HepG2 (cell line): ENCODE results near the gene TBC1D32. TPM values are rescaled to one million over a fixed set of nuclear protein-coding genes. Genes with fewer than 3 reads are reported as not detected.

ENCODE experiments used
- CENPX ChIP-seq: sonication (generic); formaldehyde crosslinking; IDR thresholded peaks from 2 replicates; pipeline ENCODE4 v1.9.0; 2021; ENCODE audit warnings: mild to moderate bottlenecking, missing genetic modification reagents, moderate library complexity
- FOXC1 ChIP-seq: sonication (generic); formaldehyde crosslinking; IDR thresholded peaks from 2 replicates; pipeline ENCODE4 v1.8.0; 2022; ENCODE audit warnings: mild to moderate bottlenecking, missing genetic modification reagents, borderline replicate concordance
- FOXK1 ChIP-seq: sonication (generic); formaldehyde crosslinking; IDR thresholded peaks from 2 replicates; pipeline ENCODE4 v1.4.0; 2020; ENCODE audit warnings: low read depth, missing genetic modification reagents, borderline replicate concordance
- FOXP1 ChIP-seq, 2 experiments: fragments of 450-650 bp in 1 of 2; IDR thresholded peaks; 2 replicates each; pipeline ENCODE4 v1.6.1; 2017 to 2018; ENCODE audit warnings: antibody characterized with exemption in 1 of 2
- MAZ ChIP-seq, 2 experiments: sonication (generic) in 1 of 2; formaldehyde crosslinking in 1 of 2; IDR thresholded peaks; 2 replicates each; pipeline versions ENCODE4 v1.5.0 to v1.6.1; 2012 to 2020; ENCODE audit warnings: low read depth in 2 of 2, mild to moderate bottlenecking in 2 of 2, borderline replicate concordance in 1 of 2, improper control_type of control experiment in 1 of 2, low read length in 1 of 2, missing genetic modification reagents in 1 of 2, moderate library complexity in 1 of 2
- MED1 ChIP-seq: sonication (generic); formaldehyde crosslinking; IDR thresholded peaks from 2 replicates; pipeline ENCODE4 v1.4.0; 2020; ENCODE audit warnings: missing genetic modification reagents
- PRPF4 ChIP-seq: fragments of 200-400 bp; formaldehyde crosslinking; IDR thresholded peaks from 2 replicates; pipeline ENCODE4 v1.6.1; 2016; ENCODE audit warnings: low read length, low read depth; ENCODE audit not compliant: poor library complexity, severe bottlenecking
- REXO4 ChIP-seq: sonication (generic); formaldehyde crosslinking; IDR thresholded peaks from 2 replicates; pipeline ENCODE4 v1.8.0; 2022; ENCODE audit warnings: missing genetic modification reagents, mild to moderate bottlenecking, borderline replicate concordance
- SIN3A ChIP-seq: IDR thresholded peaks from 2 replicates; pipeline ENCODE4 v1.6.1; 2011; ENCODE audit warnings: low read depth, mild to moderate bottlenecking, control low read depth, low read length, borderline replicate concordance
- ZNF10 ChIP-seq: sonication (generic); formaldehyde crosslinking; IDR thresholded peaks from 2 replicates; pipeline ENCODE4 v1.4.0; 2020; ENCODE audit warnings: mild to moderate bottlenecking, low read depth, missing genetic modification reagents, borderline replicate concordance
- ZNF326 ChIP-seq: sonication (generic); formaldehyde crosslinking; IDR thresholded peaks from 2 replicates; pipeline ENCODE4 v1.4.0; 2020; ENCODE audit warnings: missing genetic modification reagents, borderline replicate concordance
- ZNF724P ChIP-seq: sonication (generic); formaldehyde crosslinking; IDR thresholded peaks from 2 replicates; pipeline ENCODE4 v1.8.0; 2022; ENCODE audit warnings: missing genetic modification reagents, borderline replicate concordance
- ZSCAN20 ChIP-seq: sonication (generic); formaldehyde crosslinking; IDR thresholded peaks from 2 replicates; pipeline ENCODE4 v1.4.0; 2020; ENCODE audit warnings: missing genetic modification reagents, mild to moderate bottlenecking, borderline replicate concordance
- polyA plus RNA-seq, 8 experiments: library from polyadenylated mRNA; depleted of rRNA in 3 of 8; stranded (reverse) in 7 of 8; unstranded in 1 of 8; fragments of >200 nt; fragmentation: Illumina TruSeq in 4 of 8; extraction: Trizol in 4 of 8; gene quantifications; 2 replicates each; pipeline versions ENCODE4 v1.2.1 to v1.2.3, GENCODE V29; 2011 to 2016; ENCODE audit warnings: low read depth in 4 of 8, missing spikeins in 1 of 8, mixed read lengths in 1 of 8; ENCODE audit not compliant: insufficient read depth in 1 of 8
- total RNA-seq, 5 experiments: library from RNA; depleted of rRNA; stranded (reverse); fragments of >200 nt; fragmentation: Illumina TruSeq; extraction: Trizol; gene quantifications; 2 replicates each; pipeline ENCODE4 v1.2.3, GENCODE V29; 2016; ENCODE audit warnings: low read depth in 1 of 5
- TF ChIP-seq, protein P1 (sequence below): sonication (generic); formaldehyde crosslinking; conservative IDR thresholded peaks from 2 replicates; pipeline ENCODE4 v1.8.0; 2022; ENCODE audit warnings: mild to moderate bottlenecking, moderate library complexity, missing genetic modification reagents
- TF ChIP-seq, protein P2 (sequence below): sonication (generic); formaldehyde crosslinking; IDR thresholded peaks from 2 replicates; pipeline ENCODE4 v1.4.0; 2020; ENCODE audit warnings: mild to moderate bottlenecking, missing genetic modification reagents
- TF ChIP-seq, protein P3 (sequence below): sonication (generic); formaldehyde crosslinking; IDR thresholded peaks from 2 replicates; pipeline ENCODE4 v1.4.0; 2020; ENCODE audit warnings: mild to moderate bottlenecking, missing genetic modification reagents, borderline replicate concordance
- TF ChIP-seq, protein P4 (sequence below): sonication (generic); formaldehyde crosslinking; conservative IDR thresholded peaks from 2 replicates; pipeline ENCODE4 v1.8.0; 2022; ENCODE audit warnings: missing genetic modification reagents

Gene TBC1D32
- total and polyA plus RNA-seq, 2 of the 13 experiments (the other 11 are each of a cell fraction or from before 2014, with no cell fraction given), result 2.0 to 4.8 TPM

DNA sequence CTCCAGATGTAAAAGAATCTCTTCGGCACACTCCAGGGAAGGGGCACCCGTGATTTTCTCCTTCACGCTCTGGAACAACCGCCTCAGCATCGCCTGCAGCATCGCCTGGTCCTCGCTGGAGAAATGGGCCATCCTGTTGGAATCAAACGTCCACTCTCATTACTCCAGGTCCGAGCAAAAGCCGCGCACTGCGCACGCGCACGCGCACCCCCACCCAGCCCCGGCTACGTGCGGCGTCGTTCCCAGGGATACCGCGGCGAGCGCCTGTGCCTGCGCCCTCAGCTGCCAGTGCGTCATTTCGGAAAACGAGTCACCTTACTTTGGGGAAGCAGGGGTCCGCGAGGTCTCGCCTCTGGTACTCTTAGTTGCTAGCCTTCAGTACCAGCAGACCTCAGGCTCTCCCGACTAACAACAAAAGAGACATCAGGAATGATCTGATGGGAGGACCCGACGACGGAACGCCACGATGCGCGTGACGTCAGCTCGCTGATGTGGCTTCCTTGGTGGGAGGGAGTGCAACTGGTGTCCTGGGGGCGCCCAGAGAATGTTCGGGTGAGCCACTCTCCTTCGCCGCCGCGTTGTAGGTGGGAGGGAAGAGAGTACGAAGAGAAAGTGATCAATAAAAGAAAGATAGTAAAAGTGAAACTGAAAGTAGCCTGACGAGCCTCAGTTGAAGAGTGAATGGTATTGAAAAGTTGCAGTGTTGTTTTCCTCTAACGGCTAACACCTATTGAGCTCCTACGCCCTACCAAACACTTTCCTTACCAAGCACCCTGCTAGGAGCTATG, at the start of gene TBC1D32 (continued):
- no peak for TF ChIP-seq ZNF724P (CRISPR knock-in tag)
- TF ChIP-seq MAZ (IDR thresholded peaks at IDR 0.05; ENCODE audit: borderline replicate concordance, low read depth, low read length), result peak; percentile 59; the same call in 1 of the 2 replicates
- peak; percentile 82 for TF ChIP-seq MAZ (CRISPR knock-in tag; IDR thresholded peaks at IDR 0.05; ENCODE audit: low read depth)
- TF ChIP-seq SIN3A, result no peak
- TF ChIP-seq FOXK1, result peak; percentile 41; the same call in 1 of the 2 replicates
- TF ChIP-seq MED1 (CRISPR knock-in tag), result peak; percentile 48; the same call in 1 of the 2 replicates
- TF ChIP-seq, protein P1, sequence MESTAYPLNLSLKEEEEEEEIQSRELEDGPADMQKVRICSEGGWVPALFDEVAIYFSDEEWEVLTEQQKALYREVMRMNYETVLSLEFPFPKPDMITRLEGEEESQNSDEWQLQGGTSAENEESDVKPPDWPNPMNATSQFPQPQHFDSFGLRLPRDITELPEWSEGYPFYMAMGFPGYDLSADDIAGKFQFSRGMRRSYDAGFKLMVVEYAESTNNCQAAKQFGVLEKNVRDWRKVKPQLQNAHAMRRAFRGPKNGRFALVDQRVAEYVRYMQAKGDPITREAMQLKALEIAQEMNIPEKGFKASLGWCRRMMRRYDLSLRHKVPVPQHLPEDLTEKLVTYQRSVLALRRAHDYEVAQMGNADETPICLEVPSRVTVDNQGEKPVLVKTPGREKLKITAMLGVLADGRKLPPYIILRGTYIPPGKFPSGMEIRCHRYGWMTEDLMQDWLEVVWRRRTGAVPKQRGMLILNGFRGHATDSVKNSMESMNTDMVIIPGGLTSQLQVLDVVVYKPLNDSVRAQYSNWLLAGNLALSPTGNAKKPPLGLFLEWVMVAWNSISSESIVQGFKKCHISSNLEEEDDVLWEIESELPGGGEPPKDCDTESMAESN (CRISPR knock-in tag), result peak; percentile 88
- TF ChIP-seq ZSCAN20 (CRISPR knock-in tag), result no peak
- no peak for TF ChIP-seq ZNF326 (CRISPR knock-in tag)
- TF ChIP-seq, protein P2, sequence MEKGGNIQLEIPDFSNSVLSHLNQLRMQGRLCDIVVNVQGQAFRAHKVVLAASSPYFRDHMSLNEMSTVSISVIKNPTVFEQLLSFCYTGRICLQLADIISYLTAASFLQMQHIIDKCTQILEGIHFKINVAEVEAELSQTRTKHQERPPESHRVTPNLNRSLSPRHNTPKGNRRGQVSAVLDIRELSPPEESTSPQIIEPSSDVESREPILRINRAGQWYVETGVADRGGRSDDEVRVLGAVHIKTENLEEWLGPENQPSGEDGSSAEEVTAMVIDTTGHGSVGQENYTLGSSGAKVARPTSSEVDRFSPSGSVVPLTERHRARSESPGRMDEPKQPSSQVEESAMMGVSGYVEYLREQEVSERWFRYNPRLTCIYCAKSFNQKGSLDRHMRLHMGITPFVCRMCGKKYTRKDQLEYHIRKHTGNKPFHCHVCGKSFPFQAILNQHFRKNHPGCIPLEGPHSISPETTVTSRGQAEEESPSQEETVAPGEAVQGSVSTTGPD (CRISPR knock-in tag), result no peak
- TF ChIP-seq, protein P3, sequence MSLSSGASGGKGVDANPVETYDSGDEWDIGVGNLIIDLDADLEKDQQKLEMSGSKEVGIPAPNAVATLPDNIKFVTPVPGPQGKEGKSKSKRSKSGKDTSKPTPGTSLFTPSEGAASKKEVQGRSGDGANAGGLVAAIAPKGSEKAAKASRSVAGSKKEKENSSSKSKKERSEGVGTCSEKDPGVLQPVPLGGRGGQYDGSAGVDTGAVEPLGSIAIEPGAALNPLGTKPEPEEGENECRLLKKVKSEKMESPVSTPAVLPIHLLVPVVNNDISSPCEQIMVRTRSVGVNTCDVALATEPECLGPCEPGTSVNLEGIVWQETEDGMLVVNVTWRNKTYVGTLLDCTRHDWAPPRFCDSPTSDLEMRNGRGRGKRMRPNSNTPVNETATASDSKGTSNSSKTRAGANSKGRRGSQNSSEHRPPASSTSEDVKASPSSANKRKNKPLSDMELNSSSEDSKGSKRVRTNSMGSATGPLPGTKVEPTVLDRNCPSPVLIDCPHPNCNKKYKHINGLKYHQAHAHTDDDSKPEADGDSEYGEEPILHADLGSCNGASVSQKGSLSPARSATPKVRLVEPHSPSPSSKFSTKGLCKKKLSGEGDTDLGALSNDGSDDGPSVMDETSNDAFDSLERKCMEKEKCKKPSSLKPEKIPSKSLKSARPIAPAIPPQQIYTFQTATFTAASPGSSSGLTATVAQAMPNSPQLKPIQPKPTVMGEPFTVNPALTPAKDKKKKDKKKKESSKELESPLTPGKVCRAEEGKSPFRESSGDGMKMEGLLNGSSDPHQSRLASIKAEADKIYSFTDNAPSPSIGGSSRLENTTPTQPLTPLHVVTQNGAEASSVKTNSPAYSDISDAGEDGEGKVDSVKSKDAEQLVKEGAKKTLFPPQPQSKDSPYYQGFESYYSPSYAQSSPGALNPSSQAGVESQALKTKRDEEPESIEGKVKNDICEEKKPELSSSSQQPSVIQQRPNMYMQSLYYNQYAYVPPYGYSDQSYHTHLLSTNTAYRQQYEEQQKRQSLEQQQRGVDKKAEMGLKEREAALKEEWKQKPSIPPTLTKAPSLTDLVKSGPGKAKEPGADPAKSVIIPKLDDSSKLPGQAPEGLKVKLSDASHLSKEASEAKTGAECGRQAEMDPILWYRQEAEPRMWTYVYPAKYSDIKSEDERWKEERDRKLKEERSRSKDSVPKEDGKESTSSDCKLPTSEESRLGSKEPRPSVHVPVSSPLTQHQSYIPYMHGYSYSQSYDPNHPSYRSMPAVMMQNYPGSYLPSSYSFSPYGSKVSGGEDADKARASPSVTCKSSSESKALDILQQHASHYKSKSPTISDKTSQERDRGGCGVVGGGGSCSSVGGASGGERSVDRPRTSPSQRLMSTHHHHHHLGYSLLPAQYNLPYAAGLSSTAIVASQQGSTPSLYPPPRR (CRISPR knock-in tag), result 0 out of 2 replicates have a peak, but pooled peaks have one; percentile 30
- TF ChIP-seq, protein P4, sequence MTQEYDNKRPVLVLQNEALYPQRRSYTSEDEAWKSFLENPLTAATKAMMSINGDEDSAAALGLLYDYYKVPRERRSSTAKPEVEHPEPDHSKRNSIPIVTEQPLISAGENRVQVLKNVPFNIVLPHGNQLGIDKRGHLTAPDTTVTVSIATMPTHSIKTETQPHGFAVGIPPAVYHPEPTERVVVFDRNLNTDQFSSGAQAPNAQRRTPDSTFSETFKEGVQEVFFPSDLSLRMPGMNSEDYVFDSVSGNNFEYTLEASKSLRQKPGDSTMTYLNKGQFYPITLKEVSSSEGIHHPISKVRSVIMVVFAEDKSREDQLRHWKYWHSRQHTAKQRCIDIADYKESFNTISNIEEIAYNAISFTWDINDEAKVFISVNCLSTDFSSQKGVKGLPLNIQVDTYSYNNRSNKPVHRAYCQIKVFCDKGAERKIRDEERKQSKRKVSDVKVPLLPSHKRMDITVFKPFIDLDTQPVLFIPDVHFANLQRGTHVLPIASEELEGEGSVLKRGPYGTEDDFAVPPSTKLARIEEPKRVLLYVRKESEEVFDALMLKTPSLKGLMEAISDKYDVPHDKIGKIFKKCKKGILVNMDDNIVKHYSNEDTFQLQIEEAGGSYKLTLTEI (CRISPR knock-in tag), result no peak
- no peak for TF ChIP-seq FOXC1 (CRISPR knock-in tag)
- no peak for TF ChIP-seq PRPF4
- TF ChIP-seq ZNF10 (CRISPR knock-in tag), result no peak
- TF ChIP-seq FOXP1 (IDR thresholded peaks at IDR 0.05), result no peak
- TF ChIP-seq FOXP1 (CRISPR knock-in tag; IDR thresholded peaks at IDR 0.05), result no peak
- no peak for TF ChIP-seq CENPX (CRISPR knock-in tag)
- no peak for TF ChIP-seq REXO4 (CRISPR knock-in tag)
